Ishikawa (cell line): ENCODE results near the gene CMTM1.

Source experiments
- CEBPB ChIP-seq: IDR thresholded peaks from 2 replicates; pipeline ENCODE4 v1.6.1; 2012
- CREB1 ChIP-seq: IDR thresholded peaks from 2 replicates; pipeline ENCODE4 v1.6.1; 2012; ENCODE audit warnings: low read depth
- EGR1 ChIP-seq: IDR thresholded peaks from 2 replicates; pipeline ENCODE4 v1.6.1; 2012
- EP300 ChIP-seq: IDR thresholded peaks from 2 replicates; pipeline ENCODE4 v1.6.1; 2012; ENCODE audit warnings: borderline replicate concordance
- FOXM1 ChIP-seq: IDR thresholded peaks from 2 replicates; pipeline ENCODE4 v1.6.1; 2012; ENCODE audit warnings: low read depth, borderline replicate concordance
- NFIC ChIP-seq: IDR thresholded peaks from 2 replicates; pipeline ENCODE4 v1.6.1; 2012
- RAD21 ChIP-seq: IDR thresholded peaks from 2 replicates; pipeline ENCODE4 v1.6.1; 2012; ENCODE audit warnings: low read depth
- REST ChIP-seq: IDR thresholded peaks from 2 replicates; pipeline ENCODE4 v1.6.1; 2012; ENCODE audit warnings: low read depth, mild to moderate bottlenecking
- TAF1 ChIP-seq: IDR thresholded peaks from 2 replicates; pipeline ENCODE4 v1.6.1; 2012; ENCODE audit warnings: low read depth, mild to moderate bottlenecking
- TCF12 ChIP-seq: IDR thresholded peaks from 2 replicates; pipeline ENCODE4 v1.6.1; 2012; ENCODE audit warnings: low read depth
- TEAD4 ChIP-seq: IDR thresholded peaks from 2 replicates; pipeline ENCODE4 v1.6.1; 2012
- USF1 ChIP-seq: IDR thresholded peaks from 2 replicates; pipeline ENCODE4 v1.6.1; 2012
- YY1 ChIP-seq: IDR thresholded peaks from 2 replicates; pipeline ENCODE4 v1.6.1; 2012; ENCODE audit warnings: low read depth
- ZBTB7A ChIP-seq: IDR thresholded peaks from 2 replicates; pipeline ENCODE4 v1.6.1; 2012; ENCODE audit warnings: low read depth
- TF ChIP-seq, protein P1 (sequence below): IDR thresholded peaks from 2 replicates; pipeline ENCODE4 v1.6.1; 2012

The CMTM1 gene

GRCh38 chr16:66544016-66544757 lies 22.1 kb upstream of the CMTM1 start:
- TF ChIP-seq EP300 (no peak), CEBPB (no peak), FOXM1 (no peak), ZBTB7A (no peak), EGR1 (no peak), CREB1 (no peak), NFIC (no peak), YY1 (no peak), REST (no peak), TEAD4 (no peak), TCF12 (no peak), USF1 (no peak), TAF1 (no peak), RAD21 (no peak)
- TF ChIP-seq, protein P1, sequence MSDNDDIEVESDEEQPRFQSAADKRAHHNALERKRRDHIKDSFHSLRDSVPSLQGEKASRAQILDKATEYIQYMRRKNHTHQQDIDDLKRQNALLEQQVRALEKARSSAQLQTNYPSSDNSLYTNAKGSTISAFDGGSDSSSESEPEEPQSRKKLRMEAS, result no peak

- no peak for TF ChIP-seq FOXM1
- TF ChIP-seq REST, result no peak
- TF ChIP-seq EGR1, result no peak
- TF ChIP-seq, protein P1, result no peak
- TF ChIP-seq EP300, result no peak
- no peak for TF ChIP-seq TEAD4
Measured at GRCh38 chr16:66547101-66547989, 18.9 kb upstream of the CMTM1 start.

DNA sequence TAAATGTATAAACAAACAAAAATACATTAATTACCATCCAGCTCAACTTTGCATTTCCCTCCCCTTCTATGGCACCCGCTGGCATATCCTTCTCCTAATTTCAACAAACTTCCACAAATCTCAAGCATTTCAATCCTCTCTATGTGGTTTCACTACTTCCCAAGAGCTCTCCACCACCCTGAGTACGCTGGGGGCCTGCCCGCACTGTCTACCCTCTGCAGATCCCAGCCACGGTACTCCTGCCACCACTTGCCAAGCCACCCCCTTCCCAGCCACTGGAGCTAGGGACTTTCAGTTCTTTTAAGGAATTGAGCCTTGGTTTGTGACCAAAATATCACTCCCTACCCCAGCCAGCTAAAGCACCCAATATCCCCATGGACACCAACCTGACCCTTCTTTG lies 18.2 kb upstream of the CMTM1 start:
- TF ChIP-seq YY1, result no peak
- no peak for TF ChIP-seq RAD21
- TF ChIP-seq TAF1, result no peak
- TF ChIP-seq EGR1, result no peak
- TF ChIP-seq, protein P1, result no peak
- TF ChIP-seq USF1, result no peak
- TF ChIP-seq TCF12, result no peak
- TF ChIP-seq NFIC, result no peak
- TF ChIP-seq CREB1, result no peak
- TF ChIP-seq EP300, result no peak

GRCh38 chr16:66548868-66549267 lies 17.4 kb upstream of the CMTM1 start:
- no peak for TF ChIP-seq TAF1
- no peak for TF ChIP-seq CREB1

GRCh38 chr16:66549284-66550131 lies 16.7 kb upstream of the CMTM1 start, which contains the start of gene TK2:
TK2 (minus strand) TSS chr16:66550122; CDS start chr16:66550061, 61 bp downstream.
- TF ChIP-seq YY1 (peak; percentile 32; the same call in 1 of the 2 replicates), RAD21 (no peak), NFIC (0 out of 2 replicates have a peak, but pooled peaks have one; percentile 11), EGR1 (no peak), REST (no peak), CEBPB (no peak), TAF1 (peak; percentile 48; the same call in 1 of the 2 replicates), FOXM1 (no peak), TCF12 (no peak), TEAD4 (no peak), USF1 (no peak), ZBTB7A (peak; percentile 90), CREB1 (no peak), EP300 (no peak)
- TF ChIP-seq, protein P1, result no peak
